ENCODE results near the gene GPD2. TPM values are rescaled to one million over a fixed set of nuclear protein-coding genes. Genes with fewer than 3 reads are reported as not detected.

GPD2 gene
- total RNA-seq, 2 donors from 2014 or later = 26.6 to 95.3 TPM

GRCh38 chr2:156592809-156593593 lies 156.8 kb downstream of the GPD2 start:
- no peak for TF ChIP-seq POLR2AphosphoS5 (IDR thresholded peaks at IDR 0.05)
- no peak for DNase-seq (ENCODE audit: low spot score)
- H3K4me3 ChIP-seq = no peak overlapping the region
- WGBS = 76% methylated on average over 8 of the region's 8 CpGs
- H3K27me3 ChIP-seq (replicated peaks; ENCODE audit: insufficient read depth) = no peaks in the 10 kb centered on the region
- no peaks in the 10 kb centered on the region for H3K9me3 ChIP-seq
- intact Hi-C loops (cut with DNase I) = loop anchor here (10.0 kb wide), 1 partner anchor 398 kb away; no protein-coding TSS in a partner anchor
- H3K36me3 ChIP-seq = no peaks in the 10 kb centered on the region
- H3K27ac ChIP-seq = no peak overlapping the region
- no peaks in the 10 kb centered on the region for H3K4me1 ChIP-seq (replicated peaks)

DNA sequence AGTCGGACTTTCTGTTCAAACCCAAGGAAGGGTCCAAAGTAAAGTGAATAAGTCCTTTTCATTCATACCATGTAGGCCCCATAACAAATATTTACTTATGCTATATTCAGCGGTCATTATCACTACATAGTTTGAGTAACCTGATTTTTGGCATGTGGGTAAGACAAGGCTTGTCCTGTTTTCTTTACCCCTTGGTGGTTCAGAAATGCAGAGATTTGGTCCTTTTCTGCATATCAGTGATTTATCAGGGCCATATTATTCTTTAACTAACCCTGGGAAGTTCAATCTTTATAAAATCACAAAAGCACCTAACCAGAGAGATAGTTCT lies 157.4 kb downstream of the GPD2 start:
- Histone ChIP-seq H3K27ac (no peak overlapping the region), H3K4me1 (replicated peaks) (no peaks in the 10 kb centered on the region), H3K36me3 (no peaks in the 10 kb centered on the region), H3K27me3 (replicated peaks; ENCODE audit: insufficient read depth) (no peaks in the 10 kb centered on the region), H3K4me3 (no peak overlapping the region), H3K9me3 (no peaks in the 10 kb centered on the region)
- WGBS = 60% methylated on average over 2 of the region's 2 CpGs
- DNase-seq (ENCODE audit: low spot score) = no peak
- intact Hi-C loops (cut with DNase I) = loop anchor here (10.0 kb wide), 1 partner anchor 399 kb away; no protein-coding TSS in a partner anchor
- TF ChIP-seq POLR2A (IDR thresholded peaks at IDR 0.05) (no peak), POLR2AphosphoS5 (IDR thresholded peaks at IDR 0.05) (no peak)
- TF ChIP-seq, protein P1, sequence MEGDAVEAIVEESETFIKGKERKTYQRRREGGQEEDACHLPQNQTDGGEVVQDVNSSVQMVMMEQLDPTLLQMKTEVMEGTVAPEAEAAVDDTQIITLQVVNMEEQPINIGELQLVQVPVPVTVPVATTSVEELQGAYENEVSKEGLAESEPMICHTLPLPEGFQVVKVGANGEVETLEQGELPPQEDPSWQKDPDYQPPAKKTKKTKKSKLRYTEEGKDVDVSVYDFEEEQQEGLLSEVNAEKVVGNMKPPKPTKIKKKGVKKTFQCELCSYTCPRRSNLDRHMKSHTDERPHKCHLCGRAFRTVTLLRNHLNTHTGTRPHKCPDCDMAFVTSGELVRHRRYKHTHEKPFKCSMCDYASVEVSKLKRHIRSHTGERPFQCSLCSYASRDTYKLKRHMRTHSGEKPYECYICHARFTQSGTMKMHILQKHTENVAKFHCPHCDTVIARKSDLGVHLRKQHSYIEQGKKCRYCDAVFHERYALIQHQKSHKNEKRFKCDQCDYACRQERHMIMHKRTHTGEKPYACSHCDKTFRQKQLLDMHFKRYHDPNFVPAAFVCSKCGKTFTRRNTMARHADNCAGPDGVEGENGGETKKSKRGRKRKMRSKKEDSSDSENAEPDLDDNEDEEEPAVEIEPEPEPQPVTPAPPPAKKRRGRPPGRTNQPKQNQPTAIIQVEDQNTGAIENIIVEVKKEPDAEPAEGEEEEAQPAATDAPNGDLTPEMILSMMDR (IDR thresholded peaks at IDR 0.05) = no peak

DNA sequence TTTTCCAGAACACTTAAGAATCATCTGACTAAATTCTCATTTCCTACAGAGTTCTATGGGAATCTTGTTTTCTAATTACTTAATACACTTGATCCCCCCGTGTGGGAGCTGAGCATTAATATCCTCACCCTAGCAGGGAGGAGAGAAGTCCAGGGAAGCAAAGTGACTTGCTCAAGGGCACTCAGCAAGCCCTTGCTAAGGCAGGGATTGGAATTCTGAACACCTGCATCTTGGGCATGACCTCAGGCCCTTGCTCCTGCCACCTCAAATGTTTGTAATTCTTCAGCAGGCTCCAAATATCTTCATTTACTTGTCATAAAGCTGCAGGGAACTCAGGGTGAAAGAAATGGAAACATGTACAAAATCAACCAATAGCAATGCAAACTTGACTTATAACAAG lies 162.4 kb downstream of the GPD2 start:
- no peaks in the 10 kb centered on the region for H3K36me3 ChIP-seq
- H3K4me3 ChIP-seq = no peak overlapping the region
- no peaks in the 10 kb centered on the region for H3K4me1 ChIP-seq (replicated peaks)
- TF ChIP-seq POLR2AphosphoS5 (IDR thresholded peaks at IDR 0.05) = no peak
- no peaks in the 10 kb centered on the region for H3K9me3 ChIP-seq
- WGBS = 64% methylated on average over 1 of the region's 1 CpG
- no peak for DNase-seq (ENCODE audit: low spot score)
- H3K27ac ChIP-seq = no peak overlapping the region
- no peaks in the 10 kb centered on the region for H3K27me3 ChIP-seq (replicated peaks; ENCODE audit: insufficient read depth)
- intact Hi-C loops (cut with DNase I) = loop anchor here (10.0 kb wide), 1 partner anchor 404 kb away; no protein-coding TSS in a partner anchor

DNA sequence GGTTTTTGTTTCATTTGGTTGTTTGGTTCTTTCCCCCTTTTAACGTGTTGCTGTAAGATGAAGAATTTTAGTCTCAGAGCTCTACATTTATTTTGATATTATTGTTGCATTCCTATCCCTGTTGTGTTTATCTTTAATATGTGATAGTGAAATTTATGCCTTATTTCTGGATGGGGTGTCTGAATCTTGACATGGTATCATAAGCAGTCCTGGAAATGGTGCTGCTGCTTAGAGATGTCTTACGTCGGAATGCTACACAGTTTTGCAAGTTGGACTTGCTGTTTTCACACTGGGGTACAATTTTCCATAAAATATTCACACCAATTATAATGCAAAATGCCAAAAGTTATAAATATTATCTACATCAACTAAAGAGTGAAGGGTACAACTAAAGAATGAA lies 164.0 kb downstream of the GPD2 start:
- H3K36me3 ChIP-seq = no peaks in the 10 kb centered on the region
- intact Hi-C loops (cut with DNase I) = no loop called here
- TF ChIP-seq POLR2AphosphoS5 (IDR thresholded peaks at IDR 0.05) (no peak), POLR2A (IDR thresholded peaks at IDR 0.05) (no peak)
- TF ChIP-seq, protein P1 (IDR thresholded peaks at IDR 0.05) = no peak
- WGBS = 65% methylated on average over 3 of the region's 3 CpGs
- no peak overlapping the region for H3K4me3 ChIP-seq
- H3K27ac ChIP-seq = no peak overlapping the region
- H3K9me3 ChIP-seq = no peaks in the 10 kb centered on the region
- H3K4me1 ChIP-seq (replicated peaks) = no peaks in the 10 kb centered on the region
- no peak for DNase-seq (ENCODE audit: low spot score)
- H3K27me3 ChIP-seq (replicated peaks; ENCODE audit: insufficient read depth) = no peaks in the 10 kb centered on the region

- intact Hi-C loops (cut with DNase I) = no loop called here
- WGBS = 78% methylated on average over 6 of the region's 6 CpGs
- Histone ChIP-seq H3K27me3 (replicated peaks; ENCODE audit: insufficient read depth) (no peaks in the 10 kb centered on the region), H3K4me1 (replicated peaks) (no peaks in the 10 kb centered on the region), H3K9me3 (no peaks in the 10 kb centered on the region), H3K36me3 (no peaks in the 10 kb centered on the region), H3K27ac (no peak overlapping the region), H3K4me3 (no peak overlapping the region)
- TF ChIP-seq POLR2A (IDR thresholded peaks at IDR 0.05) (no peak), POLR2AphosphoS5 (IDR thresholded peaks at IDR 0.05) (no peak)
- TF ChIP-seq, protein P1 (IDR thresholded peaks at IDR 0.05) = no peak
- no peak for DNase-seq (ENCODE audit: low spot score)
Observed at GRCh38 chr2:156601855-156602551, 165.8 kb downstream of the GPD2 start.

Measured in prostate gland (tissue), 2 donors.